Endothelial cell of umbilical vein (primary cell): ENCODE measurements around the gene MYBPHL. TPM values are rescaled to one million over a fixed set of nuclear protein-coding genes. Genes with fewer than 3 reads are reported as not detected.

ENCODE experiments used
- BruUV-seq: library from RNA; stranded (reverse); fragments of 400-500 nt; replicated peaks from 2 replicates; lab custom pipeline; 2021; lab: Mats Ljungman, UMichigan
- CTCF ChIA-PET: fragments of 300-600, 350-600 bp; sonication (Branson Sonifier 250); formaldehyde crosslinking; loops from one replicate; lab custom pipeline; 2021; ENCODE audit warnings: antibody characterized with exemption, inconsistent platforms; lab: Charles Lee
- POLR2A ChIA-PET: fragments of 300-600, 350-600 bp; sonication (Branson Sonifier 250); formaldehyde crosslinking; loops from one replicate; lab custom pipeline; 2021; ENCODE audit warnings: antibody characterized with exemption, inconsistent platforms; lab: Charles Lee
- DNase-seq: peaks from one replicate; pipeline ENCODE4 v3.0.0-alpha.2; 2011; ENCODE audit warnings: low read depth, low spot score
- FAIRE-seq: peaks from 2 replicates; lab custom pipeline; 2011; peaks lifted over from hg19 to GRCh38; lab: Jason Lieb, UNC
- H2AFZ ChIP-seq: 2 replicates; pipeline ENCODE4 v1.6.0; 2012; ENCODE audit warnings: low read depth, low read length, control low read depth, inconsistent platforms
- H3K27ac ChIP-seq: 2 replicates; pipeline ENCODE4 v1.5.1; 2011; ENCODE audit warnings: low read depth, mild to moderate bottlenecking, control low read depth, low read length, moderate library complexity; ENCODE audit not compliant: insufficient read depth
- H3K27me3 ChIP-seq, 2 experiments: 2 replicates each; pipeline versions ENCODE4 v1.6.0 to v1.6.1; 2011; ENCODE audit warnings: low read length in 2 of 2, mixed read lengths in 1 of 2; ENCODE audit not compliant: control insufficient read depth in 2 of 2, insufficient read depth in 2 of 2
- H3K36me3 ChIP-seq, 2 experiments: 2 replicates in 1 of 2; 3 replicates in 1 of 2; pipeline ENCODE4 v1.5.1; 2011; ENCODE audit warnings: low read length in 2 of 2, mild to moderate bottlenecking in 1 of 2, moderate library complexity in 1 of 2; ENCODE audit not compliant: control insufficient read depth in 2 of 2, insufficient read depth in 2 of 2; ENCODE audit errors: extremely low read depth in 1 of 2
- H3K4me1 ChIP-seq: 3 replicates; pipeline ENCODE4 v1.5.1; 2011; ENCODE audit warnings: mild to moderate bottlenecking, low read length; ENCODE audit not compliant: control insufficient read depth, insufficient read depth; ENCODE audit errors: extremely low read depth
- H3K4me2 ChIP-seq: 2 replicates; pipeline ENCODE4 v1.6.1; 2011; ENCODE audit warnings: low read length, control low read depth, mixed read lengths; ENCODE audit not compliant: insufficient read depth
- H3K4me3 ChIP-seq, 3 experiments: fragments of 200-600 bp in 1 of 3; sonication (generic), shearing (Covaris generic) in 1 of 3; replicated peaks in 1 of 3; 2 replicates each; pipeline ENCODE4 v1.5.1; 2011 to 2016; ENCODE audit warnings: control low read depth in 3 of 3, low read length in 3 of 3, mild to moderate bottlenecking in 2 of 3, inconsistent platforms in 1 of 3, low read depth in 1 of 3, moderate library complexity in 1 of 3; ENCODE audit not compliant: insufficient read depth in 1 of 3
- H3K79me2 ChIP-seq: 2 replicates; pipeline ENCODE4 v1.6.0; 2012; ENCODE audit warnings: low read length, inconsistent platforms; ENCODE audit not compliant: control insufficient read depth, insufficient read depth
- H3K9ac ChIP-seq: replicated peaks from 2 replicates; pipeline ENCODE3; 2011; ENCODE audit warnings: low read length, control low read depth; ENCODE audit not compliant: insufficient read depth; ENCODE audit errors: extremely low read depth
- H3K9me1 ChIP-seq: replicated peaks from 3 replicates; pipeline ENCODE4 v1.6.0; 2011; ENCODE audit warnings: mild to moderate bottlenecking, low read length; ENCODE audit not compliant: control insufficient read depth, insufficient read depth; ENCODE audit errors: extremely low read depth
- H3K9me3 ChIP-seq: replicated peaks from 2 replicates; pipeline ENCODE4 v1.5.1; 2012; ENCODE audit warnings: low read length, inconsistent platforms; ENCODE audit not compliant: control insufficient read depth, insufficient read depth
- H4K20me1 ChIP-seq: replicated peaks from 2 replicates; pipeline ENCODE3; 2011; ENCODE audit warnings: mild to moderate bottlenecking, low read length; ENCODE audit not compliant: control insufficient read depth, insufficient read depth; ENCODE audit errors: extremely low read depth
- CTCF ChIP-seq, 2 donors: IDR thresholded peaks; 1 replicate in 1 of 2; 2 replicates in 1 of 2; pipeline ENCODE4 v1.5.1; 2011; ENCODE audit warnings: low read length in 2 of 2, mild to moderate bottlenecking in 2 of 2, moderate library complexity in 2 of 2, control low read depth in 1 of 2, inconsistent platforms in 1 of 2, low read depth in 1 of 2; ENCODE audit not compliant: insufficient read depth in 1 of 2; ENCODE audit errors: extremely low read depth in 1 of 2
- EZH2 ChIP-seq: IDR thresholded peaks from 2 replicates; pipeline ENCODE4 v1.6.1; 2012; ENCODE audit warnings: borderline replicate concordance, low read depth, mild to moderate bottlenecking, moderate library complexity, low read length, inconsistent platforms; ENCODE audit not compliant: severe bottlenecking
- FOS ChIP-seq: IDR thresholded peaks from 2 replicates; pipeline ENCODE4 v1.6.1; 2011; ENCODE audit warnings: mild to moderate bottlenecking, low read length, moderate library complexity, borderline replicate concordance; ENCODE audit not compliant: insufficient read depth
- GATA2 ChIP-seq: IDR thresholded peaks from 2 replicates; pipeline ENCODE4 v1.7.0; 2011; ENCODE audit warnings: low read depth, mild to moderate bottlenecking, moderate library complexity, mixed read lengths, low read length; ENCODE audit not compliant: insufficient read length, insufficient read depth
- MAX ChIP-seq: IDR thresholded peaks from 2 replicates; pipeline ENCODE4 v1.6.1; 2011; ENCODE audit not compliant: insufficient read depth, insufficient read length
- MYC ChIP-seq: IDR thresholded peaks from one replicate; pipeline ENCODE4 v1.6.1; 2011; ENCODE audit warnings: mild to moderate bottlenecking, low read depth, low read length
- POLR2AphosphoS5 ChIP-seq: IDR thresholded peaks from 2 replicates; pipeline ENCODE4 v1.6.1; 2012; ENCODE audit warnings: low read depth, mild to moderate bottlenecking, control low read depth, low read length, moderate library complexity; ENCODE audit not compliant: insufficient read depth
- dilution Hi-C: fragments of 300-500 bp; cut with MboI; formaldehyde crosslinking; loops from one replicate; pipeline ENCODE4 v1.15.0; 2019; ENCODE audit warnings: low sequenced_read_pairs; ENCODE audit not compliant: extremely low pct_ligation_motif_present
- intact Hi-C: fragments of 100-400 bp; cut with micrococcal nuclease; formaldehyde crosslinking; loops from one replicate; pipeline ENCODE4 v1.10.0; 2022
- polyA plus RNA-seq, 4 experiments: library from polyadenylated mRNA; depleted of rRNA in 3 of 4; stranded (reverse) in 3 of 4; unstranded in 1 of 4; fragments of >200 nt; gene quantifications; 2 replicates each; pipeline versions ENCODE4 v1.2.1 to v1.2.3, GENCODE V29; 2011 to 2012; ENCODE audit warnings: missing spikeins in 1 of 4
- total RNA-seq: library from RNA; stranded (reverse); gene quantifications from 2 replicates; pipeline ENCODE4 v1.2.3, GENCODE V29; 2021

The MYBPHL gene
- total and polyA plus RNA-seq, 2 donors (not counting 3 experiments of a cell fraction or from before 2014, with no cell fraction given) = not detected

- dilution Hi-C loops (no loop called here), intact Hi-C loops (no loop called here)
- H3K4me3 ChIP-seq = no peak overlapping the region
- CTCF ChIA-PET = interaction anchor here (1.4 kb wide), 2 partner anchors 9 to 36 kb away, joined by 3 to 4 read pairs; no protein-coding TSS in a partner anchor
- H3K9me1 ChIP-seq = no peaks in the 10 kb centered on the region
- H3K27ac ChIP-seq = no peak overlapping the region
- H3K4me1 ChIP-seq = no peaks in the 10 kb centered on the region
- no peak overlapping the region for H3K4me2 ChIP-seq
- no peaks in the 10 kb centered on the region for H3K79me2 ChIP-seq
- peaks cover 3 to 8% of the 10 kb centered on the region in 2 experiments for H3K27me3 ChIP-seq
- no peaks in the 10 kb centered on the region for H3K9me3 ChIP-seq
- POLR2A ChIA-PET = no interaction called here
- DNase-seq (no peak), FAIRE-seq (no peak)
- no TSS peak for BruUV-seq
- no peak overlapping the region for H2AFZ ChIP-seq
- no peak overlapping the region for H3K9ac ChIP-seq
- no peaks in the 10 kb centered on the region for H4K20me1 ChIP-seq
- TF ChIP-seq GATA2 = no peak
- no peak for TF ChIP-seq FOS
- no peak for TF ChIP-seq POLR2AphosphoS5
- no peak for TF ChIP-seq MYC
- no peak for TF ChIP-seq CTCF (IDR thresholded peaks at IDR 0.05; ENCODE audit: extremely low read depth in 1 of 2, insufficient read depth in 1 of 2, low read depth in 1 of 2, low read length in 2 of 2)
- TF ChIP-seq EZH2 = no peak
- TF ChIP-seq MAX = no peak
- no peaks in the 10 kb centered on the region for H3K36me3 ChIP-seq
Observed at GRCh38 chr1:109248444-109248796, 58.4 kb downstream of the MYBPHL start.
